Spleen (tissue), 13 donors: Measurements from ENCODE around the gene ZNF700. TPM values are rescaled to one million over a fixed set of nuclear protein-coding genes. Genes with fewer than 3 reads are reported as not detected.
A peak's percentile ranks its signal among the peaks of the same experiment; 100 is the strongest.
"Not testable (repeated sequence)": the region's sequence is repeated elsewhere in the genome, so short reads cannot be mapped to it uniquely, and the experiment has no call there.

ENCODE experiments used
- DNase-seq: peaks from one replicate; pipeline ENCODE4 v3.0.0-alpha.2; 2020
- H3K27ac ChIP-seq, 8 donors: fragments of 200-600 bp; sonication (generic) in 7 of 8; 1 replicate in 4 of 8; 2 replicates in 4 of 8; pipeline versions ENCODE4 v1.5.0 to v1.8.0; 2016 to 2021; ENCODE audit warnings: inconsistent platforms in 4 of 8, mild to moderate bottlenecking in 4 of 8, moderate library complexity in 1 of 8
- H3K27me3 ChIP-seq, 7 donors: fragments of 200-600 bp; sonication (generic) in 6 of 7; replicated peaks in 1 of 7; 1 replicate in 4 of 7; 2 replicates in 3 of 7; pipeline versions ENCODE4 v1.5.0 to v1.8.0; 2016 to 2021; ENCODE audit warnings: inconsistent platforms in 3 of 7, mild to moderate bottlenecking in 1 of 7
- H3K36me3 ChIP-seq, 6 donors: fragments of 200-600 bp; sonication (generic) in 5 of 6; 1 replicate in 4 of 6; 2 replicates in 2 of 6; pipeline versions ENCODE4 v1.5.0 to v1.8.0; 2016 to 2021; ENCODE audit warnings: inconsistent platforms in 2 of 6
- H3K4me1 ChIP-seq, 6 donors: fragments of 200-600 bp; sonication (generic) in 5 of 6; 1 replicate in 3 of 6; 2 replicates in 3 of 6; pipeline versions ENCODE4 v1.5.0 to v1.8.0; 2016 to 2021; ENCODE audit warnings: inconsistent platforms in 3 of 6
- H3K4me3 ChIP-seq, 8 donors: fragments of 200-600 bp; sonication (generic) in 7 of 8; 1 replicate in 4 of 8; 2 replicates in 4 of 8; pipeline versions ENCODE4 v1.5.0 to v1.8.0; 2016 to 2021; ENCODE audit warnings: inconsistent platforms in 4 of 8, mild to moderate bottlenecking in 4 of 8, moderate library complexity in 2 of 8
- H3K9me3 ChIP-seq, 8 donors: fragments of 200-600 bp; sonication (generic) in 7 of 8; 1 replicate in 4 of 8; 2 replicates in 4 of 8; pipeline versions ENCODE4 v1.5.0 to v1.8.0; 2016 to 2021; ENCODE audit warnings: inconsistent platforms in 4 of 8
- CTCF ChIP-seq, 11 experiments: fragments of 200-600 bp in 7 of 11; fragments of 450-650 bp in 4 of 11; sonication (generic) in 4 of 11; IDR thresholded peaks in 8 of 11; conservative IDR thresholded peaks in 3 of 11; 1 replicate in 7 of 11; 2 replicates in 4 of 11; pipeline versions ENCODE4 v1.4.0 to v1.8.0; 2016 to 2021; ENCODE audit warnings: antibody characterized with exemption in 11 of 11, inconsistent platforms in 4 of 11, mild to moderate bottlenecking in 1 of 11
- POLR2A ChIP-seq, 3 donors: fragments of 450-650 bp; IDR thresholded peaks; one replicate each; pipeline ENCODE4 v1.5.1; 2017; ENCODE audit warnings: antibody characterized with exemption in 3 of 3, mild to moderate bottlenecking in 1 of 3
- POLR2AphosphoS5 ChIP-seq, 3 donors: sonication (generic); formaldehyde crosslinking; IDR thresholded peaks; one replicate each; pipeline ENCODE4 v1.5.1; 2017; ENCODE audit warnings: antibody characterized with exemption in 3 of 3
- WGBS, 5 donors: extraction: QIAGEN DNeasy Blood & Tissue Kit in 3 of 5; methylation state at CpG; one replicate each; pipeline versions ENCODE4 v1.1.5 to v1.1.7; 2013 to 2018; 5-methylcytosine and 5-hydroxymethylcytosine counted together
- intact Hi-C: fragments of 100-400 bp; cut with DNase I; formaldehyde crosslinking; loops from one replicate; pipeline ENCODE4 v1.15.0; 2023; ENCODE audit warnings: low total_unique reads
- long read RNA-seq, 2 donors: transcript quantifications; one replicate each; lab custom pipeline, GENCODE V29; 2026
- polyA plus RNA-seq, 3 donors: library from polyadenylated mRNA; stranded (reverse); fragments of 200-250 nt; gene quantifications; one replicate each; pipeline ENCODE4 v1.2.1, GENCODE V29; 2013
- total RNA-seq, 7 donors: library from RNA; depleted of rRNA in 3 of 7; stranded (reverse); fragments of >200 nt in 3 of 7; fragmentation: NEBNext Ultra II Directional in 4 of 7; extraction: Animal tissue kit (Norgen Biotek cat#: 25700) in 4 of 7; gene quantifications; one replicate each; pipeline versions ENCODE4 v1.1.0 to v1.2.1, GENCODE V29; 2016 to 2021
- donor health status: healthy with polysubstance abuse.
- donor health status: DM: no; HTN: no; CAD: no; lungs with moderate emphysema.
- donor health status: DM: no; HTN: no; CAD: no.
- donor health status: Bipolar disorder and iron deficiency.
- donor health status: healthy.
- donor health status: DM: no; HTN: no; CAD: no.
- donor health status: DM: yes; HTN: yes; CAD: no.

The ZNF700 gene
- total RNA-seq (10 to 100 TPM; 20.1 to 34.0 (median 25.5) TPM), polyA plus RNA-seq (10 to 100 TPM; 12.2 to 31.7 (median 14.8) TPM)
- long read RNA-seq, donor 1, partial matches to known transcripts = 0 of 2 reads
- long read RNA-seq, donor 1, other reads (novel, unspliced or antisense) = 0 of 2 reads
- long read RNA-seq, donor 2, partial matches to known transcripts = 0 of 2 reads
- long read RNA-seq, donor 2, other reads (novel, unspliced or antisense) = 0 of 2 reads

GRCh38 chr19:11924886-11925650 is at the start of gene ZNF700:
TSS of gene ZNF700 (plus strand) at chr19:11925107. CDS start at chr19:11925211, 104 bp downstream.
- DNase-seq = peak; percentile 96
- no peaks in the 10 kb centered on the region for H3K27me3 ChIP-seq
- intact Hi-C loops = loop anchor here (5.0 kb wide), 1 partner anchor 62 kb away; no protein-coding TSS in a partner anchor
- peaks cover 0 to 11% (median 2%) of the 10 kb centered on the region in 6 donors for H3K36me3 ChIP-seq
- H3K9me3 ChIP-seq = no peaks in the 10 kb centered on the region
- H3K4me1 ChIP-seq = peaks cover 5 to 59% (median 34%) of the 10 kb centered on the region in 6 donors
- 0% methylated on average over 26 to 53 of the region's 53 CpGs for WGBS, 5 donors
- peak within 1 kb of the TSS; percentile 93 to 99 (median 97) for H3K27ac ChIP-seq
- TF ChIP-seq POLR2A (IDR thresholded peaks at IDR 0.05) (peak in 1 of 3 donors; percentile 52), POLR2AphosphoS5 (IDR thresholded peaks at IDR 0.05) (peak; percentile 82 to 91 (median 88)), CTCF (IDR thresholded peaks at IDR 0.05 in 8 of 11, conservative IDR thresholded peaks at IDR 0.05 in 3 of 11) (peak in 1 of 11 experiments; percentile 20)
- H3K4me3 ChIP-seq = peak within 1 kb of the TSS; percentile 68 to 96 (median 84)

DNA sequence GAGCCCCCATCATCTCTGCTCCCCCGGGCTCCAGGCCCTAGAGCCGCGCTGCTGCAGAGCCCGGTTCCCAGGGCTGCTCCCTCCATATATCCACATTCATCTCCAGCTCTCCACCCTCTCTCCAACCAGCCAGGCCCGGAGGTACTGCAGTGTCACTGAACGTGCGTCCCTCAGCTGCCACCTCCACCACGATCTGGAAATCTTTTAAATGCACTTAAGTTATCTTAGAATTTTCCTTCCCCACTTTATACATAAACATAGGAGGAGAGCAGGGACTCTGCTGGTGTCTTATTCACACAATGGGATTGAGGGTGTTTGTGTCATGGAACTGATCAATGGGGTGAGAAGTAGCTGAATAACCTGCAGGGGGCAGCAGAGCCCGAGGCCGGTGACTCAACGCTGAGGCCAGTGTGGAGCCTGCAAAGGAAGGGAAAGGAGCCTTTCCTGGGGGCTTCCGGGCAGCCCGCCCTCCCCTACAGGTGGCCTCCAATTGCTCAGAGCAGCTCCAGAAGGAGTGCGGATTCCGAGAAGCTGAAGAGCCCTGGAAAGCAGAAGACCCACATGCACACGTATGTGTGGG is 45.1 kb upstream of the ZNF700 start:
- peaks cover 0 to 11% (median 6%) of the 10 kb centered on the region in 8 donors for H3K9me3 ChIP-seq
- H3K27ac ChIP-seq, H3K36me3 ChIP-seq, H3K4me3 ChIP-seq, H3K27me3 ChIP-seq, H3K4me1 ChIP-seq, DNase-seq: not testable (repeated sequence)
- 74 to 84% (median 81%) methylated on average over 16 of the region's 16 CpGs for WGBS, 5 donors
- intact Hi-C loops = loop anchor here (2.0 kb wide), 1 partner anchor 109 kb away; no protein-coding TSS in a partner anchor
- peak in 6 of 11 experiments; percentile 7 to 57 (median 40) for TF ChIP-seq CTCF (IDR thresholded peaks at IDR 0.05 in 8 of 11, conservative IDR thresholded peaks at IDR 0.05 in 3 of 11)

GRCh38 chr19:11880598-11880997 is 44.3 kb upstream of the ZNF700 start:
- no peak for TF ChIP-seq POLR2AphosphoS5 (IDR thresholded peaks at IDR 0.05)
- TF ChIP-seq POLR2A (IDR thresholded peaks at IDR 0.05) = no peak
- TF ChIP-seq CTCF (IDR thresholded peaks at IDR 0.05 in 8 of 11, conservative IDR thresholded peaks at IDR 0.05 in 3 of 11) = no peak
- H3K4me1 ChIP-seq = peaks cover 0 to 5% (median 2%) of the 10 kb centered on the region in 6 donors
- 90 to 96% (median 92%) methylated on average over 12 of the region's 12 CpGs for WGBS, 5 donors
- H3K9me3 ChIP-seq = peaks cover 0 to 11% (median 6%) of the 10 kb centered on the region in 8 donors
- H3K36me3 ChIP-seq = no peaks in the 10 kb centered on the region
- H3K4me3 ChIP-seq = no peak overlapping the region
- DNase-seq = no peak
- no peaks in the 10 kb centered on the region for H3K27me3 ChIP-seq
- H3K27ac ChIP-seq = no peak overlapping the region
- intact Hi-C loops = loop anchor here (2.0 kb wide), 1 partner anchor 108 kb away; no protein-coding TSS in a partner anchor
